RPMI8226 (cell line): Measurements from ENCODE around the gene FRMD8.
A peak's percentile ranks its signal among the peaks of the same experiment; 100 is the strongest.
"Not testable (repeated sequence)": the region's sequence is repeated elsewhere in the genome, so short reads cannot be mapped to it uniquely, and the experiment has no call there.

Experiments
- DNase-seq: peaks from one replicate; pipeline ENCODE4 v3.0.0-alpha.2; 2015

FRMD8 gene

DNA sequence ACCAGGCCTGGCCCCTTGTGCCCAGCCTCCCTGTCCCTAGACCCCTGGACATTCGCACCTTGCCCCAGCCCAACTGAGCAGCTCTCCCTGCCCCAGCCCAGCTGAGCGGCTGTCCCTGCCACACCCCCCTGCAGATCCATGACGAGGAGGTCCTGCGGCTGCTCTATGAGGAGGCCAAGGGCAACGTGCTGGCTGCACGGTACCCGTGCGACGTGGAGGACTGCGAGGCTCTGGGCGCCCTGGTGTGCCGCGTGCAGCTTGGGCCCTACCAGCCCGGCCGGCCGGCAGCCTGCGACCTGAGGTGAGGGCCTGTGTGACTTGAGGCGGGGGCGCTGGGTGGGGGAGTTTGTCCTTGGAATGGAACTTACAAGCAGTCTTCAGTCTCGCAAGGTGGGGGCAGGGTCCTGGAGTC is 7.7 kb downstream of the FRMD8 start:
- DNase-seq: no peak

DNA sequence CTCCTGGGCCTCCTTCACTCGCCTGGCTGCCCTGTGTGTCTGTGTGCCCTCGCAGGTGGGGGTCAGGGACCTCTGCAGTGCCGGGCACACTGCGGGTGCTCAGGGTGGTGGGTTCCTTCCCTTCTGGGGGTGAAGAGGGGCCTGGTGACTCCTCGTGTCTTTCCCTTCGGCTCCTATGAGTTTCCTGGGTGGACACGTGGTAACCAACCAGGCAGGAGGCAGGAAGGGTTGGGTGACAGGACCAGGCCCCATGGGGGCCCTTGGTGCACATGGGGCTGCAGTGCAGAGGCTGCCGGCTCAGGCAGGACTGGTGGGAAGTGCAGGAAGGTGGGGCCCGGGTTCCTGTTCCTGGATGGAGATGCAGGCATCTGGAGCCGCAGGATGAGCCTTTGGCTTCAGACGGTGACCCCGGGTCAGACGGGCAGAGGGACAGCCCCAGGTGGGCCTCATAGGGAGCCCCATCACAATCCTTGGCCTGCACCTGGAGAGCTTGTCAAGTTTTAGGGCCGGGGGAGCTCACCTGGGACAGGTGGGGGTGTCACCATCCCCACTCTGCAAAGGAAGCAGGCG is 9.6 kb downstream of the FRMD8 start:
- no peak for DNase-seq

DNA sequence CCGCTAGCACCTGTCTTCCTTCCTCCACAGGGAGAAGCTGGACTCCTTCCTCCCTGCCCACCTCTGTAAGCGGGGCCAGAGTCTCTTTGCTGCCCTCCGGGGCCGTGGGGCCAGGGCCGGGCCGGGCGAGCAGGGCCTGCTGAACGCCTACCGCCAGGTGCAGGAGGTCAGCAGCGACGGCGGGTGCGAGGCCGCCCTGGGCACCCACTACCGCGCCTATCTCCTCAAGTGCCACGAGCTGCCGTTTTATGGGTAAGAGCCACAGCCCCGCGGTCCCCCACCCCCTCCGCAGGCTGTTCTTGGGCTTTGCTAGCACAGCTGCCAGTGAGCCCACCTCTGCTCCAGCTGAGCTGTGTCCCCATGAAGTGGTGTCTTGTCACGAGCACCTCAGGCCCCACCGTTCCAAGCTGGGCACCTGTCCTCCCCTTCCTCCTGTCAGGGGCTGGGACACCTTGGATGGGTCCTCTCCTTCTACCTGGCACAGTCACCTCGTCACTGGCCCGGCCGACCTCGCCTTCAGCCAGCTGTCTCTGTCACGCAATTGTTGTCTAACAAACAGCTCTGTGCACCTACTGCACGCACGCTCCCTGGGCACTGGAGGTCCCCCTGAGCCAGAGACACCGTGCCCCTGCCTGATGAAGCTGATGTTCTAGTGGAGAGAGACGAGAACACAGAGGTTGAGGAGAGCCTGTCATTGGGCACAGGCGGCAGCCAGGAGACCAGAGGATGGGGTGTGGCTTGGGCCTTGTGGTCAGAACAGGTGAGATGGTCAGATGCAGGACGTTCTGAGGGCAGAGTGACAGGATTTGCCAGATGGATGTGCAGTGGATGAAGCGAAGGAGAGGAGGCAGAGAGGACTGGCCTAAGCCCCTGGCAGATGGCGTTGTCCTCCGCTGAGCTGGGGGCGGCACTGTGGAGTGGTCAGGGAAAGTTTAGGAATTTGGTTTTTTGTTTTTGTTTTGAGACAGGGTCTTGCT is 10.6 kb downstream of the FRMD8 start:
- no peak for DNase-seq

DNA sequence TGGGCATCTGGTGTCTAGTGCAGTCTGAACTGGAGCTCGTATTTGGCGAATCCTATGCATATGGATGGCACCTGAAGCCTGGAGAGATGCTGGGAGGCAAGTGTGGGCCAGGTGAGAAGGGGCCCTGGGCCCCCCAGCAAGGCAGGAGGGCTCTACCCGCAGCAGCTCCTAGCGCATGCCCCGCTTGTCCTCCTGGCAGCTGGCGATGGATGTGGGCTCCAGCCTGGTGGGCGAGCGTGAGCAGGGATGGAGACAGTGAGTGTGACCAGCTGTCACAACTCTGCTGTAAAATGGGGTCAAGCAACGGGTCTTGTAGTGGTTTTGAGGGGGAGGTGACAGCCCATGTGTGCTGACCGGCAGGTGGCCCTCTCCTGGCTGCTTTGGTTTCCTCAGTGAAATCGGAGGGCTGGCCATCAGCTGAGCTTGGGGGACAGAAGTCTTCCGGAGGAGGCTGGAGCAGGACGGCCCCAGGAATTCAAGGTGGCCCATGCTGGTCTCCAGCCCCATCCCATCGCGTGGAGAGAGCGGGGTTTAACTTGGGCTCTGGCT is 12.0 kb downstream of the FRMD8 start:
- no peak for DNase-seq

DNA sequence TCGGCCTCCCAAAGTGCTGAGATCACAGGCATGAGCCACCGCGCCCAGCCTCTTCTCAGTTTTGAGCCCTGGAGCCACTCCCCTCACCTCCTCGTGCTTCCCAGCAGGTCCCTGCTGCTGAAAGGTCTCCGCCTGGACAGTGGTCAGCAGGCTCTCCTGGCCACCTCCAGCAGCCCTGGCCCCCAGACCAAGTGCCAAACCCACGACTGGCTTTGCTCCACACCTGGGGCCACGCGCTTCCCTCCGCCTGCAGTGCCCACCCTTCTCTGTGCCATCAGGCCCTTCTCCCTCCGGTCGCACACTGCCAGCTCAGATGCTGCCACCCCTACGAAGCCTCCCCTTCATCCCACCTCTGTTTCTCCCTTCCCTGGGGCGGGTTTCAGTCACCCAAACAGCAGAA is 12.8 kb downstream of the FRMD8 start:
- DNase-seq: no peak

DNA sequence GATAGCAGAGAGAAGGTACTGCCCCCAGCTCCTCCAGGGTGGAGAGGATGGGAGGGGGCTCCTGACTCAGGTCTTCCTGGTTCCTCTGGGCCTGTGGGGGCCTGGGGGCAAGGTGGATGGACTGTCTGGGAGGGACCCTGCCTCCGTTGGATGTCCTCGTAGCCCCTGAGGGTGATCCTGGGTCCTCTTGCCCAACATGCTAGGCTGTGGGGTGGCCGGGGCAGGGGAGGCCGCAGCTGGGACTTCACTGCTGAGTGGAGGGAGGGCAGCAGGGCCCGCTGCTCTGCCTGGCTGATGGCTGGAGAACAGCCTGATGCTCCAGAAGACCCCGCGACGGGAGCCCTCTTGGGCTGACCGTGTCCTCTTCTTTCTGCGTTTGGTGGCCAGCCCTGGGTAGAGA is 13.4 kb downstream of the FRMD8 start:
- no peak for DNase-seq

DNA sequence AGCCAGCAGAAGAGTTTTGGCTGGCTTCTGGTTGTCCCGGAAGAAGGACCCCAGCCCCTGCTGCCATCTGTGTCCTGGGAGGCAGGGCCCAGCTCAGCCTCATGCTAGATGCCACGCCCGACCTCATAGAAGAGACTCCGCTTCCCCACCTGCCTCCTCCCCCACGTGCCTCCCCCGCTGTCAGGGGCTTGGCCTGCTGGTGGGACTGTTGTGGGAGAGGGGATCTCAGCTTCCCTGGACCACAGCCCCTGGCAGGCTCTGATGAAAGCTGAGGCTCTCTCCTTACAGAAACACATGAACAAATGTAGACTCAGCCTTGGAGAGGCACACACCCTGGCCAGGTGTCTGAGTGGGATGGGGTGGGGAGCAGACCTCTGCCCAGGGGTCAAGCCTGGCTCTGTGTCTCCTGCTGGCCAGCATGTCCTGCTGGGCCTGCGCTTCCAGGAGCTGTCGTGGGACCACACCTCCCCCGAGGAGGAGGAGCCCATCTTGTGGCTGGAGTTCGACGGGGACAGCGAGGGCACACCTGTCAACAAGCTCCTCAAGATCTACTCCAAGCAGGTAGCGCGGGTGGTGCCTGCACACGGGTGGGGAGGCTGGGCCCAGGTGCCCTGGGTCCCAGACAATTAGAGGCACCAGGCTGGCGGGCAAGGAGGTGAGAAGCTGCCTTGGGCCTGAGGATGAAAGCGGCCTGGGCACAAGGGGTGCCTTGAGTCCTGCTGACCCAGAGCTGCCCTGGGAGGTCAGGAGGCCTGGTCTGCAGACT is 14.1 kb downstream of the FRMD8 start:
- no peak for DNase-seq

DNA sequence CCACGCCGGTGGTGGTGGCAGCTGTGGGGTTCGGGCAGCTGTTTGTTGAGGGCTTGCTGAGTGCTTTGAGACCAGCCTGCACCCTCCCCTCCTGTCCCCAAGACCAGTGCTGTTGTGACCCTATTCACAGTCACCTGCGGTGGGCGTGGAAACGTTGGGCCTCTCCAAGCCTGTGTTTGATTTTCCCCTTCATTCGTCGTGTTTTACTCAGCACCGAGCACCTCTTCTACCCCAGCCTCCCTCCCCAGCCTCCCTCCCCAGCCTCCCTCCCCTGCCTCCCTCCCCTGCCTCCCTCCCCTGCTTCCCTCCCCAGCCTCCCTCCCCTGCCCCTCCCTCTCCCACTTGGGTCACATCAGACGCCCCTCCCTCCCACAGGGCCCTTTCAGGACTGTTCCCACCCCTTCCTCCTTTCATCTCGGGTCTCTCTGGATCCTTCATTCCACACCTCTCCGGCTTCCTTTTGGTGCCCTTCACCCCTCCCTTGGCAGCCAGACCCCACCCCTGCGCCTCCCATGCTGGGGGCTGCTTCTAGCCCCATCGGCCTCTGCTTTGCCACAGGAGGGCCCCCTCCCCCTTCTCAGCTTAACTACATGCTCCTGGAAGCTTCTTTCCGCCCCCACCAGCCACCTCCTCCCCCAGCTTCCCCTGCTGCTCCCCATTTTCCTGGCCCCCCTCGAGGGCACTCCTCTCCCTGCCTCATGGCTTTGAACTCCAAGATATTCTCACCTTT is 14.8 kb downstream of the FRMD8 start:
- no peak for DNase-seq

DNA sequence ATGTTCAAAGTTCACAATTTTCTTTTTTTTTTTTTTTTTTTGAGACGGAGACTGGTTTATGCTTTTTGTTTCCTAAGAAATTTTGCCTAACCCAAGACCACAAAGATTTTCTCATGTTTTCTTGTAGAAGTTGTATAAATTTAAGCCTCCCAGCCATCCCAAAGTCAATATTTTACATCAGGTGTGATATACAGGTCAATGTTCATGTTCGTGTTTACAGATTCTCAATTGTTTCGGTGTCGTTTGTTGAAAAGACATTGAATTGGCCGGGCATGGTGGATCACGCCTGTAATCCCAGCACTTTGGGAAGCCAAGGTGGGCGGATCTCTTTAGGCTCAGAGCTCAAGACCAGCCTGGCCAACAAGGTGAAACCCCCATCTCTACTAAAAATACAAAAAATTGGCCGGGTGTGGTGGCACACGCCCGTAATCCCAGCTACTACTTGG is 15.4 kb downstream of the FRMD8 start:
- DNase-seq: no peak

DNA sequence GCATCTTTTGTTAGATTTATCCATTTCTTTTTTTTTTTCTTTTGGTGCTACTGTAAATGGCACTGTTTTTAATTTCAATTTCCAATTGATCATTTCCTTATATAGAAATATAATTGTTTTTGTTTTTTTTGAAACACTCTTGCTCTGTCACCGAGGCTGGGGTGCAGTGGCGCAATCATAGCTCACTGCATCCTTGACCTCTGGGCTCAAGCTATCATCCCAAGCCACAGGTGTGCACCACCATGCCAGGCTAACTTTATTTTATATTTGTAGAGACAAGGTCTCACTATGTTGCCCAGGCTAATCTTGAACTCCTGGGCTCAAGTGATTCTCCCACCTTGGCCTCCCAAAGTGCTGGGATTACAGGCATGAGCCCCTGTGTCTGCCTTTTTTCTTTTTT is 16.4 kb downstream of the FRMD8 start:
- DNase-seq: no peak

DNA sequence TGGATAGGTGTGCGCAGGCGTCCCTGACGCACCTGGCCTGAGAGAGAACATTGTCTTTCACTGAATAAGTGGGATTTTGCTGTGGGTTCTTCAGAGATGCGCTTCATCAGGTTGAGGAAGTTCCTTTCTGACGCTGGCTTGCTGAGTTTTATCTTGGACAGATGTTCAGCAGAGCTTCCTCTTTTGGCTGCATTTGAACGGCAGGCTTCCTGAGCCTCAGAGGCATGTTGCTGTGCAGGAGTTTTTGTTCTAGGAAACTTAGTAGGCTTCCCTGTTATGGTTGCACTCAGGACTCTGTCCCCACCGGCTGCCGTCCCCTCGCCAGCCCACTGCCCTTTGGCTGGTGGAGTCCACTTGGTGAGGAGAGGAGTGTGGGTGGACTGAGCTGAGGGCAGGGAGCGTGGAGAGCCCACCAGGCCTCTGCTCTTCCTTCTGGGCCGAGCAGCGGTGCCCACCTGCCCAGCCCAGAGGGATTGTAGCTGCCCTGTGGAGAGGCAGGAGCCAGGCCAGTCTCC is 17.2 kb downstream of the FRMD8 start:
- DNase-seq: peak; percentile 74

DNA sequence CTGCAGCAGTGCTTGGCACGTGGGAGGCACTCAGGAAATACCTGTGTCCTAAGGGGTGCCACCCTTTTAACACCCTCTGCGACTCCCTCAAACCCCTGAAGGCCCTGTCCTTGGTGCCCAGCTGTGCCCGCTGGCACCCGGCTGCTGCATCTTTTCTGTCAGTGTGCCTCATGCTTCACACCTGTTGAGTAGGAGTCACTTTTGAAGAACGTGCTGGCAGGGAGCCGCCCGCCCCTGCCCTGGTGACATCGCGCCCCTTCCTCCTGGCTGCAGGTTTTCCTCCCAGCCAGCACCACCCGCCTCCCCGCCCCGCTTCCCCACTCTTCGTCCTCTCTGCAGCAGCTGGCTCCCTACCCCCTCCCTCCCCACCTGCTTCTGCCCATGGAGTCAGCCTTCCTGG is 17.8 kb downstream of the FRMD8 start:
- no peak for DNase-seq

DNA sequence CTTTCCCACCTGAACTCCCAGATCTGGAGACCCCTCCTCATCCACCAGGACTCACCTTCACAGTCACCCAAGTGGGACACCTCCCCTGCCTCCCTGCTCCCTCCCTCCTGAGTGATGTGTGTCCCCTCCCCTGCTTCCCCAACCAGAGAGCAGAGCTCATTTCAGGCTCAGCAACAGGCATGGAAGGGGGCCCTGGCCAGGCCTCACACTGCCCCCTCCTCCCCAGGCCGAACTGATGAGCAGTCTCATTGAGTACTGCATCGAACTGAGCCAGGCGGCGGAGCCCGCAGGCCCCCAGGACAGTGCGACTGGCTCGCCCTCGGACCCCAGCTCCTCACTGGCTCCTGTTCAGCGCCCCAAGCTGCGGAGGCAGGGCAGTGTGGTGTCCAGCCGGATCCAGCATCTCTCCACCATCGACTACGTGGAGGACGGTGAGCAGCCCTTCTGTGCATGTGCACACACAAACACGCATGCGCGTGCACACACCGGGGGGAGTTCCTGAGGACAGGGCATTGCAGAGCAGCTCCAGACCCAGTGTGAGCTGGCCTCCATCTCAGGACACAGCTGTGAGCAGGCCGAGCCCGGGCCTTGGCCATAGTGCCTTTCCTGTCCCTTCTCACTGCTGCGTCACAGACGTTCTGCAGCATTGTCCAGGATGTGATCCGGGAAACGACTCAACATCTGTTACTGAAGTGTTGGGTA is 18.4 kb downstream of the FRMD8 start:
- no peak for DNase-seq

DNA sequence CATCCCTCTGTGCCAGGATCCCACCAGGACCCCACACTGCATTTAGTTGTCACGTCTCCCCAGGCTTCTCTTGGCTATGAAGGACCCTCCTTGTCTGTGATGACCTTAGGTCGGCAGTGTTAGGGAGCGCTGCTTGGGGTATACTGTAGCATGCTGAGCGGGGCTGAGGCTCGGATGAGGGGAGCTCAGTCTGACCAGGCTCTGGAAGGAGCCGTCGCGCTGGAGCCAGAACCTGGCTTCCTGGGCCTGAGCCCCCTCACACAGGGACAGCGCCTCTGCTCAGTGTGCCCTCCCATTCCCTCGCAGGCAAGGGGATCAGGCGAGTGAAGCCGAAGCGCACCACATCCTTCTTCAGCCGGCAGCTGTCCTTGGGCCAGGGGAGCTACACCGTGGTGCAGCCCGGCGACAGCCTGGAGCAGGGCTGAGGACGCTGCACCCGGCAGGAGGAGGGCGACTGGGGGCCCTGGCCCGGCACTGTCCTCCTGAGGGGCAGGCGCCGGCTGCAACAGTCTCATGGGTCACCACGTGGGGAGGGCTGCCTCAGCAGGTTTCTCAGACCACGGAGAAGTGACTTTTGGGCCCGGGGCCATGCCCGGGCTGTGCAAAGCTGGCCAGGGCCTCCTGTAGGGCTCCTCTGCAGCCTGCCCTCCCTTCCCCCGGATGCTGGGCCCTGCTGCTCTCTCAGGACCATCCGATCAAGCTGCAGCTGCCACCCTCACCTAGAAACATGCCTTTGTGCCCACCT is 24.7 kb downstream of the FRMD8 start:
- no peak for DNase-seq

DNA sequence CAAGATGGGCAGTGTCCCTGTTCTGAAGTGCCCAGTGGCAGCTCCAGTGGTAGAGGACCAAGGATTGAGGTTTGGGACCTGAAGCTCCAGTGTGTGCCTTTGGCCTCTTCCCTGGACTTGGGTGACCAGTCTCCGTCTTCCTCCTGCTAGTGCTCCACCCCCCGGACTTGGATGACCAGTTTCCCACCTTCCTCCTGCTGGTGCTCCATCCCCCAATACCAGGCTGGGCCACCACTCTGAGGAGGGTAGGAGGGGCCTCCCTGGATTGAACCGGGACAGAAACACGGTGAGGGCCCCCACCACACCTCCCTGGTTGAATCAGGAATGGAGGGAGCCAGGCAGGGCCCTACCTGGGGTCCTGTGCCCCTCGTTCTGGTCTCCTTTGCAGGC is 25.2 kb downstream of the FRMD8 start:
- no peak for DNase-seq

DNA sequence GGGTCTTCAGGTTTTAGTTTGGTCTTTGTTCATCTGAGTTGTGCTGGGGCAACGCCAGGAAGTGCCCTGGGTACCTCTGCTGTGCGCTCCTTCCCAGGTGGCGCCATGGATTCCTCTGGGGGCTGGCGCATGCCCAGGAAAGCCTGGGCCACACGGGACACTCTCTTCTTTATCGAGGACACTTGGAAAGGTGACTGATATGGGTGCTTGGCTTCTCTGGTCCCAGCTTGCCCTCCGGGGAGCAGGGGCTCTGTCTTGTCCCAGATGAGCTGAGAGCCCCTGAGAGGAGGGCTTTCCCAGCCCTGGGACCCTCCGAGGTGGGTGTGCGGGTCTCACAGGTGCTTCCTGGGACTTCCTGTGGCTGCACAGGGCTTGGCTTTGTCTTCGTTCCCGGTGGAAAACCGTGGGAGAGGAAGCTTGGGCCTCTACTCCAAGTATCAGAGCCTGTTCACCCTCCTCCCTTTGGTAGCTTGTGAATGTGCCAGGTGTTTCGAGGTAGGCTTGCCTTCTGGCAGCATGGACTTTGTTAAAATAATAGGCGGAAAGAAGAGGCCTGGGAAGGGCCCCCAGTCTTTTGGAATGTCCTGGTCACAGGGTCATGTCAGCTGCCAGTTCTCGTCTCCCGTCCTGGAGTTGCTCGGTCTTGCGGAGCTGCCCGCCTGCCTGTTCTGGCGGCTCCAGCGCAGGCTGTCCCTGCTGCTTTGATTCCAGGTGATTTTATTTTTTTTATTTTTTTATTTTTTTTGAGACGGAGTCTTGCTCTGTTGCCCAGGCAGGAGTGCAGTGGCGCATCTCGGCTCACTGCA is 26.0 kb downstream of the FRMD8 start:
- no peak for DNase-seq

DNA sequence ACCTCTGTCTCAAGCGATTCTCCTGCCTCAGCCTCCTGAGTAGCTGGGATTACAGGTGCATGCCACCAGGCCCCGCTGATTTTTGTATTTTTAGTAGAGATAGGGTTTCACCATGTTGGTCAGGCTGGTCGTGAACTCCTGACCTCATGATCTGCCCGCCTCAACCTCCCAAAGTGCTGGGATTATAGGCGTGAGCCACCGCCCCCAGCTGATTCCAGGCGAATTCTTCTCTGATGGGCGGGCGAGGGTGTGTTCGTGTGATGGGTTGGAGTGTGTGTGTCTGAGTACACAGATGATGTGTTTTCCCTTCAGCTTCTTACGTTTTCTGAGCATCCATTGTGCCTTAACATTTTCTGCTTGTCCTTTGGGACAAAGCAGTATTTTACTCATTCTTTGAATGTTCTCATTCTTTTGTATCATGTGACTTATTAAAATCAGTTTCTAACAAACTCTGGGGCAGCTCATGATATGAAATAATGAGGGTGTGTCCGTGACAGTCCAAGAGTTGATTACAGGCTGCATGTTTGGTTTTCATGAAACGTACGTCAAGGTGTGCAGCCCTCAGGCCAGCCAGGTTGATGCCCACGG is 26.7 kb downstream of the FRMD8 start:
- not testable (repeated sequence) for DNase-seq

DNA sequence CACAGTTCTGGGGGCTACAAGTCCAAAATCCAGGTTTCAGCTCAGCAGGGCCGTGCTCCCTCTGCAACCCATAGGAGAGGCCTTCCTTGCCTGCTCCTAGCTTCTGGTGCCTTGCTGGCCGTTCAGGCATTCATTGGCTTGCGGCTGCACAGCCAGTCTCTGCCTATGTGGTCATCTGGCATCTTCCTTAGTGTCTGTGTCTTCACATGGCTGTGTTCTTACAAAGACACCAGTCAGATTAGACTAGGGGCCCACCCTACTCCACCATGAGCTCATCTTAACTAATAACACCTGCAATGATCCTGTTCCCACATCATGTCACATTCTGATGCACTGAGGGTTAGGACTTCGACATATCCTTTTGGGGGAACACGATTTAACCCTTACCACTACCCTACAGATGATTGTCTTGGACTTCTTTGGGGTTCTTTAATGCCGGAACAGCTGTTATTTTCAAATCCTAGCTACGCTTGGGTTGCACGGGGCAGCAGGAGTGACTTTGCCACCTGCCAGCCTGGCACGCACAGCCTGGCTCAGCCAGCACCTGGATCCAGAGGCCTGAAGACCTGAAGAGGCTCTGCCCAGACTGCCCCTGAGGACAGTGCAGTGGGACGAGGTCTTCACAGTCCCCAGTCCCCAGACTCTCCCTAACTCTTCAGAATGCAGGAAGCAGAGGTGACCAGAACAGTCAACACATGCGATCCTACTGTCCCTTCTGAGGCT is 28.5 kb downstream of the FRMD8 start:
- no peak for DNase-seq
